Measurements from ENCODE around the gene TSPAN2. TPM values are rescaled to one million over a fixed set of nuclear protein-coding genes. Genes with fewer than 3 reads are reported as not detected.

The TSPAN2 gene
- total RNA-seq, 4 donors from 2014 or later: 40.5 to 87.6 (median 56.8) TPM

Other genes starting within 250 kb of the TSPAN2 start
- gene SYCP1, start 234.6 kb downstream of the TSPAN2 start, total RNA-seq: under 1 TPM in 1 of 4 donors, not detected in 3; 0.35 TPM
- not detected for gene TSHB, start 59.7 kb downstream of the TSPAN2 start, total RNA-seq
- gene NGF, start 248.7 kb upstream of the TSPAN2 start, total RNA-seq: 10 to 100 TPM in 3 of 4 donors, 1 to 10 TPM in 1; 1.3 to 21.4 (median 13.5) TPM